ENCODE measurements around the gene HEMGN. TPM values are rescaled to one million over a fixed set of nuclear protein-coding genes. Genes with fewer than 3 reads are reported as not detected.

Gene HEMGN, protein sequence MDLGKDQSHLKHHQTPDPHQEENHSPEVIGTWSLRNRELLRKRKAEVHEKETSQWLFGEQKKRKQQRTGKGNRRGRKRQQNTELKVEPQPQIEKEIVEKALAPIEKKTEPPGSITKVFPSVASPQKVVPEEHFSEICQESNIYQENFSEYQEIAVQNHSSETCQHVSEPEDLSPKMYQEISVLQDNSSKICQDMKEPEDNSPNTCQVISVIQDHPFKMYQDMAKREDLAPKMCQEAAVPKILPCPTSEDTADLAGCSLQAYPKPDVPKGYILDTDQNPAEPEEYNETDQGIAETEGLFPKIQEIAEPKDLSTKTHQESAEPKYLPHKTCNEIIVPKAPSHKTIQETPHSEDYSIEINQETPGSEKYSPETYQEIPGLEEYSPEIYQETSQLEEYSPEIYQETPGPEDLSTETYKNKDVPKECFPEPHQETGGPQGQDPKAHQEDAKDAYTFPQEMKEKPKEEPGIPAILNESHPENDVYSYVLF
- total RNA-seq (not detected in 2 replicates), polyA plus RNA-seq (not detected in 2 replicates)

DNA sequence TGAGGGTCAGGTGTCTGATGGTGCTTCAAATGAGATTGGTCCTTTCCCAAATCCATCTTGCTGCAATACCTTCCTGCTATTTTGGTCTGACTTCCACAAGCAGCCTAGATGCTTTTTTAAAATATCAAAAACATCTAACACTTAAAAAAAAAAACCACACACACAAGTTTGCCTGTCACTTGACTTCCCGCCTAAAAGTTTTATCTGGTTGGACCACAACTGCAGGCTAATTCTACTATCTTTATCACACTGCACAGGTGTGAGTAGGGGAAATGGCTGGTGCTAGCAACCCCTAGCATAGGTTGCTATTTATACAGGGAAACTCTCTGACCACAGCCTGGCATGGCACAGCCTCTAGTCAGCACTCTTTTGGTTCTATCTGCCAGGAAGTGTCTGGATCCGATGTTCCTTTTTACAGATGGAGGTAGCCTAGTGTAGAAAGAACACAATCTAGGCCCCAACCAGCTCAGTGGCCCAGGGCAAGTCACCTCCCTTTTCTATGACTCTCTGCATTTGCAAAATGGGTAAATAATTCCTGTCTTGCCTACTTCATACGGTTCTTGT lies at the start of gene HEMGN:
Gene HEMGN (minus strand): TSS at position 92 of the 564 bp plus-strand sequence. CDS start 36 bp downstream, at position 56.
- Histone ChIP-seq H3K27me3 (peaks cover 81% of the 10 kb centered on the region), H3K9me3 (ENCODE audit: low read depth) (no peaks in the 10 kb centered on the region), H3K4me3 (no peak within 1 kb of the TSS), H3K4me1 (ENCODE audit: insufficient read depth) (no peaks in the 10 kb centered on the region), H3K79me2 (no peaks in the 10 kb centered on the region), H4K20me1 (ENCODE audit: insufficient read depth, poor library complexity, severe bottlenecking) (no peaks in the 10 kb centered on the region), H3K9me2 (replicated peaks; ENCODE audit: insufficient read depth) (no peaks in the 10 kb centered on the region), H2AFZ (no peak within 1 kb of the TSS), H3K27ac (no peak within 1 kb of the TSS), H3K36me3 (replicated peaks; ENCODE audit: insufficient read depth, low read depth) (no peaks in the 10 kb centered on the region), H3K4me2 (no peak within 1 kb of the TSS)
- no peak for DNase-seq (ENCODE audit: low spot score)
- 76% methylated on average over 3 of the region's 3 CpGs for WGBS (ENCODE audit: low lambda C conversion rate, missing lambda C conversion rate)
- TF ChIP-seq, protein P1, sequence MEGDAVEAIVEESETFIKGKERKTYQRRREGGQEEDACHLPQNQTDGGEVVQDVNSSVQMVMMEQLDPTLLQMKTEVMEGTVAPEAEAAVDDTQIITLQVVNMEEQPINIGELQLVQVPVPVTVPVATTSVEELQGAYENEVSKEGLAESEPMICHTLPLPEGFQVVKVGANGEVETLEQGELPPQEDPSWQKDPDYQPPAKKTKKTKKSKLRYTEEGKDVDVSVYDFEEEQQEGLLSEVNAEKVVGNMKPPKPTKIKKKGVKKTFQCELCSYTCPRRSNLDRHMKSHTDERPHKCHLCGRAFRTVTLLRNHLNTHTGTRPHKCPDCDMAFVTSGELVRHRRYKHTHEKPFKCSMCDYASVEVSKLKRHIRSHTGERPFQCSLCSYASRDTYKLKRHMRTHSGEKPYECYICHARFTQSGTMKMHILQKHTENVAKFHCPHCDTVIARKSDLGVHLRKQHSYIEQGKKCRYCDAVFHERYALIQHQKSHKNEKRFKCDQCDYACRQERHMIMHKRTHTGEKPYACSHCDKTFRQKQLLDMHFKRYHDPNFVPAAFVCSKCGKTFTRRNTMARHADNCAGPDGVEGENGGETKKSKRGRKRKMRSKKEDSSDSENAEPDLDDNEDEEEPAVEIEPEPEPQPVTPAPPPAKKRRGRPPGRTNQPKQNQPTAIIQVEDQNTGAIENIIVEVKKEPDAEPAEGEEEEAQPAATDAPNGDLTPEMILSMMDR (IDR thresholded peaks at IDR 0.05; ENCODE audit: poor library complexity): no peak
- no peak for TF ChIP-seq EZH2 (IDR thresholded peaks at IDR 0.05; ENCODE audit: borderline replicate concordance)
- TF ChIP-seq EZH2phosphoT487 (IDR thresholded peaks at IDR 0.05; ENCODE audit: low read depth, severe bottlenecking, unreplicated experiment): no peak

DNA sequence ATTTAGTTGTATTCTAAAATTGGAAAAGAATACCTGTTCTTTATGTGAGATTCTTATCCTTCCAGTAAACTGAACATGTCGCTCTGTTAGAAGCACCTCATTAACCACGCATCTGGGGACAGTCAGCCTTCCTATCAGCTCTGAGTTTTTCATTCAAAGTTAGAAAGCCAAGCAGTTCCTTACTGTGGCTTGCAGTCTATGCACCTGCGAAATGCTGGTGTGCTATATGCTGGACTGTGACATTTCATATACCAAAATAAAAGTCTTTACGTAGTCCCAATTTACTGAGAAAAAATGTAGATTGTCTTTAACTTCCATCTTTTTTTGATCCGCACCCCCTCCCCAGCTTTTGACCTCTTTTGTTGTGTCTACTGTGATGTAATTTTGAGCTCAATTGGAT lies 49.5 kb upstream of the HEMGN start:
- Histone ChIP-seq H3K4me2 (no peak overlapping the region), H3K27me3 (no peaks in the 10 kb centered on the region), H2AFZ (no peak overlapping the region), H3K79me2 (peaks cover 76% of the 10 kb centered on the region), H3K4me1 (ENCODE audit: insufficient read depth) (peaks cover 24% of the 10 kb centered on the region), H3K36me3 (replicated peaks; ENCODE audit: insufficient read depth, low read depth) (no peaks in the 10 kb centered on the region), H3K9me3 (ENCODE audit: low read depth) (no peaks in the 10 kb centered on the region), H3K9me2 (replicated peaks; ENCODE audit: insufficient read depth) (no peaks in the 10 kb centered on the region), H3K4me3 (no peak overlapping the region), H4K20me1 (ENCODE audit: insufficient read depth, poor library complexity, severe bottlenecking) (peaks cover 54% of the 10 kb centered on the region), H3K27ac (no peak overlapping the region)
- WGBS (ENCODE audit: low lambda C conversion rate, missing lambda C conversion rate): 89% methylated on average over 5 of the region's 5 CpGs
- no peak for DNase-seq (ENCODE audit: low spot score)
- TF ChIP-seq, protein P1 (IDR thresholded peaks at IDR 0.05; ENCODE audit: poor library complexity): no peak
- TF ChIP-seq EZH2phosphoT487 (IDR thresholded peaks at IDR 0.05; ENCODE audit: low read depth, severe bottlenecking, unreplicated experiment) (no peak), EZH2 (IDR thresholded peaks at IDR 0.05; ENCODE audit: borderline replicate concordance) (no peak)

DNA sequence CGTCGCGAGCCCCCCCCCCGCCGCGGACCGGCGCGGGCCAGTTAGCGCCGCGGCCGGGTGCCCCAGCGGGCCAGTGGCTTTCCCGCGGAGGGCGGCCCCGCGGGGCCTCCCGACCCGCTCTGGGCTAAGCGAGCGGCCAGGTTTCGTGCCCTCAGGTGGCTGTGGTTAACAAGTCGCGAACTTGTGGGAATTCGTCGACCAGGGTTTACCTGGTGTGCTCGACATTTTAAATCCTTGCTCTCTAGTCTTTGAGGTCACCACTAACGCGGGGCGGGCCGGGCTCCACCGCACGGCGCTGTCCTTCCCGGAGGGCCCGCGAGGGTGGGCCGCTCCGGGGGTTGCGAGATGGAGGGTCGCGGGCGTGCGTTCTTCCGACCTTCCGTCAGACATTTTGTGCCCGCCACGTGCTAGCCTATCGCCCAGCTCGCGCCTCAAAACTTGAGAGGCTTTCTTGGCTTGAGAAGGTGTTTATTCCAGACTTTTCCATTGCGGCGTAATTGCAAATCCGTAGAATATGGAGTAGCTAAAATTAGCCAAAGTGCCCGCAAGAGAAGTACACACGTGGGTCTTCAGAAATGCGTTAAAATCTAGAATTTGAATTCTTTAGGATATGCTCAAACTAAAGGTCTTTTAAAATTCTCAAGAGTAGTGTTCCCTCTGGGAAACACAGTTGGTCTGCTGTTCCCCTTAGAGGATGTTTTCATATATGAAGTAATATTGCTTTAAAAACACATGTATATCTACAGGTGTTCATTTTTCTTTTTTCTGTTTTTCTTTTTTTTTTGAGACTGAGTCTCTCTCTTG lies 47.3 kb upstream of the HEMGN start:
- Histone ChIP-seq H3K4me2 (peak overlapping the region; percentile 85), H2AFZ (peak overlapping the region; percentile 79), H3K27me3 (no peaks in the 10 kb centered on the region), H3K9me3 (ENCODE audit: low read depth) (no peaks in the 10 kb centered on the region), H3K9me2 (replicated peaks; ENCODE audit: insufficient read depth) (no peaks in the 10 kb centered on the region), H3K36me3 (replicated peaks; ENCODE audit: insufficient read depth, low read depth) (no peaks in the 10 kb centered on the region), H3K4me3 (peak overlapping the region; percentile 100), H3K4me1 (ENCODE audit: insufficient read depth) (peaks cover 24% of the 10 kb centered on the region), H3K79me2 (peaks cover 53% of the 10 kb centered on the region), H3K27ac (peak overlapping the region; percentile 100), H4K20me1 (ENCODE audit: insufficient read depth, poor library complexity, severe bottlenecking) (peaks cover 34% of the 10 kb centered on the region)
- TF ChIP-seq EZH2phosphoT487 (IDR thresholded peaks at IDR 0.05; ENCODE audit: low read depth, severe bottlenecking, unreplicated experiment): no peak
- DNase-seq (ENCODE audit: low spot score): no peak
- 22% methylated on average over 50 of the region's 59 CpGs for WGBS (ENCODE audit: low lambda C conversion rate, missing lambda C conversion rate)

Measured in hepatocyte (in vitro differentiated cells).